OCI-LY7 (cell line): ENCODE results near the gene CYP3A5. TPM values are rescaled to one million over a fixed set of nuclear protein-coding genes. Genes with fewer than 3 reads are reported as not detected.
"Not testable (repeated sequence)": the region's sequence is repeated elsewhere in the genome, so short reads cannot be mapped to it uniquely, and the experiment has no call there.

Source experiments
- BruUV-seq: library from RNA; stranded (reverse); fragments of 400-500 nt; replicated peaks from 2 replicates; lab custom pipeline; 2021; lab: Mats Ljungman, UMichigan
- CTCF ChIA-PET: fragments of 300-600 bp; sonication (Branson Sonifier 250); formaldehyde crosslinking; loops from one replicate; lab custom pipeline; 2022; ENCODE audit warnings: antibody characterized with exemption; ENCODE audit not compliant: unreplicated experiment; lab: Charles Lee
- POLR2A ChIA-PET: fragments of 300-600 bp; sonication (Branson Sonifier 250); formaldehyde crosslinking; loops from one replicate; lab custom pipeline; 2022; ENCODE audit warnings: antibody characterized with exemption; lab: Charles Lee
- DNase-seq: peaks from one replicate; pipeline ENCODE4 v3.0.0-alpha.2; 2015; ENCODE audit warnings: low spot score
- H2AFZ ChIP-seq: fragments of 200-600 bp; sonication (generic), shearing (Covaris generic); 2 replicates; pipeline ENCODE4 v1.6.1; 2014; ENCODE audit warnings: mild to moderate bottlenecking, antibody characterized with exemption, low read length, moderate library complexity
- H3K27ac ChIP-seq: fragments of 200-600 bp; sonication (generic); 2 replicates; pipeline ENCODE4 v1.5.1; 2014; ENCODE audit warnings: mixed run types, low read depth, mild to moderate bottlenecking, moderate library complexity, low read length, inconsistent platforms; ENCODE audit not compliant: poor library complexity, severe bottlenecking
- H3K36me3 ChIP-seq: fragments of 200-600 bp; sonication (generic); 2 replicates; pipeline ENCODE4 v1.6.1; 2014; ENCODE audit warnings: mild to moderate bottlenecking, antibody characterized with exemption, low read length, moderate library complexity, mixed read lengths; ENCODE audit not compliant: insufficient read depth
- H3K4me1 ChIP-seq: fragments of 200-600 bp; sonication (generic); 2 replicates; pipeline ENCODE4 v1.5.1; 2014; ENCODE audit warnings: mild to moderate bottlenecking, low read length; ENCODE audit not compliant: insufficient read depth, poor library complexity, severe bottlenecking
- H3K4me2 ChIP-seq: fragments of 200-600 bp; sonication (generic); 2 replicates; pipeline ENCODE4 v1.6.1; 2014; ENCODE audit warnings: mild to moderate bottlenecking, low read length
- H3K4me3 ChIP-seq: fragments of 200-600 bp; sonication (generic); 2 replicates; pipeline ENCODE4 v1.5.1; 2014; ENCODE audit warnings: mild to moderate bottlenecking, low read depth, low read length; ENCODE audit not compliant: poor library complexity, severe bottlenecking
- H3K79me2 ChIP-seq: fragments of 200-600 bp; sonication (generic); 2 replicates; pipeline ENCODE4 v1.6.1; 2016; ENCODE audit warnings: low read depth, mild to moderate bottlenecking, low read length, moderate library complexity, mixed read lengths; ENCODE audit not compliant: insufficient read depth
- H3K9me2 ChIP-seq: fragments of 200-600 bp; sonication (generic); 2 replicates; pipeline ENCODE4 v1.6.1; 2016; ENCODE audit warnings: mild to moderate bottlenecking, low read length, mixed read lengths; ENCODE audit not compliant: insufficient read depth
- H3K9me3 ChIP-seq: fragments of 200-600 bp; sonication (generic); 2 replicates; pipeline ENCODE4 v1.6.1; 2014; ENCODE audit warnings: mild to moderate bottlenecking, mixed run types, low read length, mixed read lengths
- H4K20me1 ChIP-seq: fragments of 200-600 bp; sonication (generic); 2 replicates; pipeline ENCODE4 v1.6.1; 2014; ENCODE audit warnings: mild to moderate bottlenecking, antibody characterized with exemption, low read length, moderate library complexity, mixed read lengths; ENCODE audit not compliant: insufficient read depth
- CTCF ChIP-seq: fragments of 200-600 bp; sonication (generic); conservative IDR thresholded peaks from 2 replicates; pipeline ENCODE4 v1.5.1; 2014; ENCODE audit warnings: mild to moderate bottlenecking, antibody characterized with exemption, low read length, moderate library complexity, mixed read lengths
- EZH2phosphoT487 ChIP-seq: fragments of 200-600 bp; sonication (generic); IDR thresholded peaks from 2 replicates; pipeline ENCODE4 v1.6.1; 2018; ENCODE audit warnings: low read depth, borderline replicate concordance, mild to moderate bottlenecking, mixed run types, antibody characterized with exemption, low read length, moderate library complexity, mixed read lengths
- intact Hi-C: fragments of 100-400 bp; cut with micrococcal nuclease; formaldehyde crosslinking; loops from one replicate; pipeline ENCODE4 v1.10.0; 2022; ENCODE audit not compliant: unreplicated experiment
- total RNA-seq, 2 experiments: library from RNA; depleted of rRNA in 1 of 2; stranded (reverse); fragments of >200 nt in 1 of 2; shearing (Covaris generic) in 1 of 2; gene quantifications; 2 replicates each; pipeline ENCODE4 v1.2.3, GENCODE V29; 2014 to 2022

Gene CYP3A5
- total RNA-seq, 2 experiments from 2014 or later: not detected

GRCh38 chr7:99693427-99694200 lies 13.8 kb upstream of the CYP3A5 start:
- Histone ChIP-seq H3K9me3 (no peaks in the 10 kb centered on the region), H3K4me2 (no peak overlapping the region), H3K79me2 (no peaks in the 10 kb centered on the region), H3K36me3 (no peaks in the 10 kb centered on the region), H4K20me1 (no peaks in the 10 kb centered on the region), H3K9me2 (no peaks in the 10 kb centered on the region), H3K27ac (no peak overlapping the region), H3K4me1 (no peaks in the 10 kb centered on the region), H3K4me3 (no peak overlapping the region), H2AFZ (no peak overlapping the region)
- ChIA-PET CTCF (no interaction called here), POLR2A (no interaction called here)
- no TSS peak for BruUV-seq
- intact Hi-C loops: no loop called here
- TF ChIP-seq CTCF (no peak), EZH2phosphoT487 (no peak)
- DNase-seq: no peak

GRCh38 chr7:99693100-99693426 lies 13.3 kb upstream of the CYP3A5 start:
- no peak for DNase-seq
- Histone ChIP-seq H4K20me1 (no peaks in the 10 kb centered on the region), H3K9me2 (no peaks in the 10 kb centered on the region), H3K4me1 (no peaks in the 10 kb centered on the region), H3K79me2 (no peaks in the 10 kb centered on the region), H3K9me3 (no peaks in the 10 kb centered on the region), H3K4me3 (no peak overlapping the region), H3K27ac (no peak overlapping the region), H3K36me3 (no peaks in the 10 kb centered on the region), H2AFZ (no peak overlapping the region), H3K4me2 (no peak overlapping the region)
- ChIA-PET CTCF (no interaction called here), POLR2A (no interaction called here)
- TF ChIP-seq CTCF (no peak), EZH2phosphoT487 (no peak)
- intact Hi-C loops: no loop called here
- BruUV-seq: no TSS peak

- CTCF ChIA-PET, DNase-seq, H3K79me2 ChIP-seq, H3K9me3 ChIP-seq, H3K4me1 ChIP-seq, intact Hi-C loops, H3K9me2 ChIP-seq, H4K20me1 ChIP-seq, H3K27ac ChIP-seq, BruUV-seq, H2AFZ ChIP-seq, H3K36me3 ChIP-seq, POLR2A ChIA-PET, H3K4me2 ChIP-seq, H3K4me3 ChIP-seq: not testable (repeated sequence)
Observed at GRCh38 chr7:99692563-99692962, 12.8 kb upstream of the CYP3A5 start.

- H3K27ac ChIP-seq, BruUV-seq, H2AFZ ChIP-seq, H3K9me3 ChIP-seq, H3K36me3 ChIP-seq, H3K4me2 ChIP-seq, CTCF ChIA-PET, DNase-seq, H3K4me1 ChIP-seq, H3K79me2 ChIP-seq, POLR2A ChIA-PET, H4K20me1 ChIP-seq, H3K9me2 ChIP-seq, H3K4me3 ChIP-seq, intact Hi-C loops: not testable (repeated sequence)
Observed at GRCh38 chr7:99691658-99692057, 11.9 kb upstream of the CYP3A5 start.

GRCh38 chr7:99690918-99691317 lies 11.1 kb upstream of the CYP3A5 start:
- H3K4me1 ChIP-seq, H3K79me2 ChIP-seq, intact Hi-C loops, DNase-seq, H3K4me3 ChIP-seq, H3K27ac ChIP-seq, POLR2A ChIA-PET, CTCF ChIA-PET, H3K4me2 ChIP-seq, BruUV-seq, H2AFZ ChIP-seq, H4K20me1 ChIP-seq, H3K36me3 ChIP-seq, H3K9me3 ChIP-seq, H3K9me2 ChIP-seq: not testable (repeated sequence)
